ENCODE results near the gene DMRT3.

The DMRT3 gene

GRCh38 chr9:1018121-1018520 is 41.7 kb downstream of the DMRT3 start:
- Histone ChIP-seq H3K9me3 (ENCODE audit: control insufficient read depth, insufficient read depth, low read length) (no peaks in the 10 kb centered on the region), H3K4me2 (ENCODE audit: low read length) (no peak overlapping the region)

GRCh38 chr9:1024112-1024511 is 47.7 kb downstream of the DMRT3 start:
- H3K4me2 ChIP-seq (ENCODE audit: low read length) = no peak overlapping the region
- H3K4me3 ChIP-seq (ENCODE audit: low read length) = no peak overlapping the region

More at GRCh38 chr9:1018121-1018520, 41.7 kb downstream of the DMRT3 start:
- no peaks in the 10 kb centered on the region for H3F3A ChIP-seq (ENCODE audit: control insufficient read depth, insufficient read depth)
- TF ChIP-seq, protein P1, sequence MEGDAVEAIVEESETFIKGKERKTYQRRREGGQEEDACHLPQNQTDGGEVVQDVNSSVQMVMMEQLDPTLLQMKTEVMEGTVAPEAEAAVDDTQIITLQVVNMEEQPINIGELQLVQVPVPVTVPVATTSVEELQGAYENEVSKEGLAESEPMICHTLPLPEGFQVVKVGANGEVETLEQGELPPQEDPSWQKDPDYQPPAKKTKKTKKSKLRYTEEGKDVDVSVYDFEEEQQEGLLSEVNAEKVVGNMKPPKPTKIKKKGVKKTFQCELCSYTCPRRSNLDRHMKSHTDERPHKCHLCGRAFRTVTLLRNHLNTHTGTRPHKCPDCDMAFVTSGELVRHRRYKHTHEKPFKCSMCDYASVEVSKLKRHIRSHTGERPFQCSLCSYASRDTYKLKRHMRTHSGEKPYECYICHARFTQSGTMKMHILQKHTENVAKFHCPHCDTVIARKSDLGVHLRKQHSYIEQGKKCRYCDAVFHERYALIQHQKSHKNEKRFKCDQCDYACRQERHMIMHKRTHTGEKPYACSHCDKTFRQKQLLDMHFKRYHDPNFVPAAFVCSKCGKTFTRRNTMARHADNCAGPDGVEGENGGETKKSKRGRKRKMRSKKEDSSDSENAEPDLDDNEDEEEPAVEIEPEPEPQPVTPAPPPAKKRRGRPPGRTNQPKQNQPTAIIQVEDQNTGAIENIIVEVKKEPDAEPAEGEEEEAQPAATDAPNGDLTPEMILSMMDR (IDR thresholded peaks at IDR 0.05; ENCODE audit: low read depth, low read length, poor library complexity, severe bottlenecking) = no peak
- no peak for TF ChIP-seq EZH2phosphoT487 (IDR thresholded peaks at IDR 0.05; ENCODE audit: borderline replicate concordance, low read length)
- H3K27ac ChIP-seq (ENCODE audit: low read depth, low read length) = no peak overlapping the region
- H3K27me3 ChIP-seq (ENCODE audit: control insufficient read depth, low read length) = peaks cover 6% of the 10 kb centered on the region; the same call in 1 of the 2 replicates
- H3K79me2 ChIP-seq (ENCODE audit: control insufficient read depth, low read length) = no peaks in the 10 kb centered on the region
- H3K4me3 ChIP-seq (ENCODE audit: low read length) = no peak overlapping the region
- no peaks in the 10 kb centered on the region for H4K20me1 ChIP-seq (ENCODE audit: control insufficient read depth, insufficient read depth, low read depth, low read length)
- no peaks in the 10 kb centered on the region for H3K36me3 ChIP-seq (ENCODE audit: control insufficient read depth, low read length)
- no peaks in the 10 kb centered on the region for H3K4me1 ChIP-seq (ENCODE audit: control insufficient read depth, low read length)
- H3K9me2 ChIP-seq (replicated peaks; ENCODE audit: control insufficient read depth, low read length) = no peaks in the 10 kb centered on the region

GRCh38 chr9:1025131-1025530 is 48.7 kb downstream of the DMRT3 start:
- Histone ChIP-seq H3K9me3 (ENCODE audit: control insufficient read depth, insufficient read depth, low read length) (no peaks in the 10 kb centered on the region), H3K4me1 (ENCODE audit: control insufficient read depth, low read length) (no peaks in the 10 kb centered on the region), H3K79me2 (ENCODE audit: control insufficient read depth, low read length) (no peaks in the 10 kb centered on the region), H3F3A (ENCODE audit: control insufficient read depth, insufficient read depth) (no peaks in the 10 kb centered on the region), H3K9me2 (replicated peaks; ENCODE audit: control insufficient read depth, low read length) (no peaks in the 10 kb centered on the region), H3K36me3 (ENCODE audit: control insufficient read depth, low read length) (no peaks in the 10 kb centered on the region), H4K20me1 (ENCODE audit: control insufficient read depth, insufficient read depth, low read depth, low read length) (no peaks in the 10 kb centered on the region), H3K4me2 (ENCODE audit: low read length) (no peak overlapping the region), H3K27me3 (ENCODE audit: control insufficient read depth, low read length) (peaks cover 5% of the 10 kb centered on the region; the same call in 1 of the 2 replicates), H3K4me3 (ENCODE audit: low read length) (no peak overlapping the region), H3K27ac (ENCODE audit: low read depth, low read length) (no peak overlapping the region)
- TF ChIP-seq, protein P1 (IDR thresholded peaks at IDR 0.05; ENCODE audit: low read depth, low read length, poor library complexity, severe bottlenecking) = no peak
- TF ChIP-seq EZH2phosphoT487 (IDR thresholded peaks at IDR 0.05; ENCODE audit: borderline replicate concordance, low read length) = no peak

More at GRCh38 chr9:1024112-1024511, 47.7 kb downstream of the DMRT3 start:
- no peaks in the 10 kb centered on the region for H3K9me3 ChIP-seq (ENCODE audit: control insufficient read depth, insufficient read depth, low read length)
- no peaks in the 10 kb centered on the region for H3K36me3 ChIP-seq (ENCODE audit: control insufficient read depth, low read length)
- no peaks in the 10 kb centered on the region for H3K79me2 ChIP-seq (ENCODE audit: control insufficient read depth, low read length)
- no peak overlapping the region for H3K27ac ChIP-seq (ENCODE audit: low read depth, low read length)
- H4K20me1 ChIP-seq (ENCODE audit: control insufficient read depth, insufficient read depth, low read depth, low read length) = no peaks in the 10 kb centered on the region
- H3K9me2 ChIP-seq (replicated peaks; ENCODE audit: control insufficient read depth, low read length) = no peaks in the 10 kb centered on the region
- no peaks in the 10 kb centered on the region for H3F3A ChIP-seq (ENCODE audit: control insufficient read depth, insufficient read depth)
- H3K4me1 ChIP-seq (ENCODE audit: control insufficient read depth, low read length) = no peaks in the 10 kb centered on the region
- H3K27me3 ChIP-seq (ENCODE audit: control insufficient read depth, low read length) = peaks cover 6% of the 10 kb centered on the region; the same call in 1 of the 2 replicates
- no peak for TF ChIP-seq EZH2phosphoT487 (IDR thresholded peaks at IDR 0.05; ENCODE audit: borderline replicate concordance, low read length)
- TF ChIP-seq, protein P1 (IDR thresholded peaks at IDR 0.05; ENCODE audit: low read depth, low read length, poor library complexity, severe bottlenecking) = no peak
